GM12878 (cell line): ENCODE measurements around the gene ZNF805. TPM values are rescaled to one million over a fixed set of nuclear protein-coding genes. Genes with fewer than 3 reads are reported as not detected.

ENCODE experiments used
- ATAC-seq: fragments of 200-7000 bp; cut with Tn5 transposase; 3 replicates; pipeline ENCODE4 v1.9.1; 2020; ENCODE audit warnings: mild to moderate bottlenecking, moderate library complexity
- BruUV-seq: library from RNA; stranded (reverse); fragments of 400-500 nt; replicated peaks from 2 replicates; lab custom pipeline; 2021; lab: Mats Ljungman, UMichigan
- CTCF ChIA-PET: fragments of 300-600 bp; sonication (Branson Sonifier 250); formaldehyde crosslinking; extraction: SDS; loops from one replicate; lab custom pipeline; 2021; ENCODE audit warnings: inconsistent platforms; lab: Yijun Ruan, JAX
- POLR2A ChIA-PET: fragments of 350-600 bp; formaldehyde crosslinking; extraction: SDS; loops from one replicate; lab custom pipeline; 2021; ENCODE audit warnings: inconsistent platforms; lab: Charles Lee
- RAD21 ChIA-PET: fragments of 300-600 bp; sonication (Branson Sonifier 250); formaldehyde crosslinking; loops from one replicate; lab custom pipeline; 2023; ENCODE audit warnings: antibody characterized with exemption; ENCODE audit not compliant: unreplicated experiment; lab: Charles Lee
- SMC1A ChIA-PET: fragments of 300-600 bp; sonication (Branson Sonifier 250); formaldehyde crosslinking; loops from one replicate; lab custom pipeline; 2023; ENCODE audit not compliant: unreplicated experiment, uncharacterized antibody; lab: Charles Lee
- DNase-seq: peaks from one replicate; pipeline ENCODE4 v3.0.0-alpha.2; 2011; ENCODE audit warnings: low read depth, low spot score
- FAIRE-seq: peaks from 3 replicates; lab custom pipeline; 2011; peaks lifted over from hg19 to GRCh38; lab: Jason Lieb, UNC
- H2AFZ ChIP-seq: 2 replicates; pipeline ENCODE4 v1.6.0; 2011; ENCODE audit warnings: low read depth, low read length, control low read depth; ENCODE audit not compliant: control insufficient read depth
- H3K27ac ChIP-seq: 2 replicates; pipeline ENCODE4 v1.5.1; 2011; ENCODE audit warnings: control low read depth; ENCODE audit not compliant: control insufficient read depth, insufficient read depth
- H3K27me3 ChIP-seq, 2 experiments: replicated peaks in 1 of 2; 2 replicates each; pipeline versions ENCODE4 v1.6.0 to v1.6.1; 2011; ENCODE audit warnings: low read length in 1 of 2; ENCODE audit not compliant: control insufficient read depth in 2 of 2, insufficient read depth in 2 of 2
- H3K36me3 ChIP-seq, 2 experiments: 2 replicates each; pipeline ENCODE4 v1.5.1; 2011; ENCODE audit warnings: low read length in 1 of 2; ENCODE audit not compliant: control insufficient read depth in 2 of 2, insufficient read depth in 2 of 2
- H3K4me1 ChIP-seq: 2 replicates; pipeline ENCODE4 v1.6.1; 2011; ENCODE audit warnings: mild to moderate bottlenecking, low read length, moderate library complexity, mixed read lengths; ENCODE audit not compliant: control insufficient read depth, insufficient read depth
- H3K4me2 ChIP-seq: 2 replicates; pipeline ENCODE4 v1.6.0; 2011; ENCODE audit warnings: control low read depth; ENCODE audit not compliant: control insufficient read depth, insufficient read depth
- H3K4me3 ChIP-seq: fragments of 200-600 bp; sonication (generic); 2 replicates; pipeline ENCODE4 v1.5.1; 2016
- H3K79me2 ChIP-seq: 2 replicates; pipeline ENCODE4 v1.6.0; 2011; ENCODE audit warnings: low read length; ENCODE audit not compliant: control insufficient read depth, insufficient read depth
- H3K9ac ChIP-seq: 2 replicates; pipeline ENCODE4 v1.8.0; 2011; ENCODE audit warnings: low read length, control low read depth, mixed read lengths; ENCODE audit not compliant: control insufficient read depth, insufficient read depth
- H3K9me3 ChIP-seq: replicated peaks from 3 replicates; pipeline ENCODE4 v1.5.1; 2011; ENCODE audit warnings: mild to moderate bottlenecking, low read length; ENCODE audit not compliant: control insufficient read depth, insufficient read depth
- H4K20me1 ChIP-seq: 2 replicates; pipeline ENCODE4 v1.6.0; 2011; ENCODE audit not compliant: control insufficient read depth, insufficient read depth
- NFXL1 ChIP-seq: fragments of 450-650 bp; IDR thresholded peaks from 2 replicates; pipeline ENCODE4 v1.6.1; 2017; ENCODE audit warnings: antibody characterized with exemption, mild to moderate bottlenecking, borderline replicate concordance
- NFYB ChIP-seq: IDR thresholded peaks from 2 replicates; pipeline ENCODE4 v1.6.1; 2011; ENCODE audit warnings: low read depth, mild to moderate bottlenecking, low read length, improper control_type of control experiment, moderate library complexity; ENCODE audit not compliant: insufficient read depth
- NR2F1 ChIP-seq: fragments of 450-650 bp; conservative IDR thresholded peaks from 2 replicates; pipeline ENCODE4 v1.6.1; 2017; ENCODE audit warnings: mild to moderate bottlenecking
- WRNIP1 ChIP-seq: IDR thresholded peaks from 2 replicates; pipeline ENCODE4 v1.6.1; 2011; ENCODE audit warnings: low read depth, low read length, improper control_type of control experiment, borderline replicate concordance
- ZBED1 ChIP-seq: IDR thresholded peaks from 2 replicates; pipeline ENCODE4 v1.6.1; 2016; ENCODE audit warnings: borderline replicate concordance
- ZBTB40 ChIP-seq: fragments of 450-650 bp; IDR thresholded peaks from 2 replicates; pipeline ENCODE4 v1.6.1; 2016; ENCODE audit warnings: mild to moderate bottlenecking, moderate library complexity, borderline replicate concordance
- ZNF207 ChIP-seq: fragments of 450-650 bp; IDR thresholded peaks from 2 replicates; pipeline ENCODE4 v1.6.1; 2014; ENCODE audit warnings: antibody characterized with exemption, mild to moderate bottlenecking, borderline replicate concordance
- WGBS: methylation state at CpG from one replicate; pipeline ENCODE4 v1.1.6; 2016; ENCODE audit warnings: low lambda C conversion rate; ENCODE audit not compliant: insufficient replicate concordance, insufficient coverage; ENCODE audit errors: missing lambda C conversion rate; 5-methylcytosine and 5-hydroxymethylcytosine counted together
- in situ Hi-C: fragments of 300-500 bp; cut with MboI; formaldehyde crosslinking; loops from 9 replicates; pipeline ENCODE4 v1.14.3; 2018; ENCODE audit warnings: mixed read lengths
- intact Hi-C: fragments of 100-400 bp; cut with micrococcal nuclease; formaldehyde crosslinking; loops from one replicate; pipeline ENCODE4 v1.14.2; 2022; ENCODE audit not compliant: unreplicated experiment
- polyA plus RNA-seq, 11 experiments: library from polyadenylated mRNA; depleted of rRNA in 4 of 11; unstranded in 6 of 11; stranded (reverse) in 5 of 11; fragments of >200 nt; fragmentation: Nextera tagmentation in 4 of 11; fragmentation: Illumina TruSeq in 1 of 11; extraction: Ambion mirVana in 4 of 11; extraction: Trizol in 1 of 11; gene quantifications; 1 replicate in 1 of 11; 2 replicates in 10 of 11; pipeline versions ENCODE4 v1.2.1 to v1.2.3, GENCODE V29; 2011 to 2016; ENCODE audit warnings: inconsistent platforms in 2 of 11, missing spikeins in 2 of 11, low read depth in 1 of 11
- total RNA-seq, 4 experiments: library from RNA; depleted of rRNA in 3 of 4; stranded (reverse); fragments of >200 nt in 3 of 4; fragmentation: Illumina TruSeq in 1 of 4; extraction: Trizol in 1 of 4; gene quantifications; 2 replicates each; pipeline versions ENCODE4 v1.2.1 to v1.2.3, GENCODE V29; 2013 to 2021
- TF ChIP-seq, protein P1 (sequence below): IDR thresholded peaks from 2 replicates; pipeline ENCODE4 v1.6.1; 2011; ENCODE audit warnings: borderline replicate concordance, low read depth, mild to moderate bottlenecking, moderate library complexity, mixed read lengths, low read length; ENCODE audit not compliant: insufficient read depth; ENCODE audit errors: extremely low read length
- TF ChIP-seq, protein P2 (sequence below): fragments of 450-650 bp; IDR thresholded peaks from 2 replicates; pipeline ENCODE4 v1.6.1; 2016; ENCODE audit warnings: mild to moderate bottlenecking

ZNF805 gene
- total and polyA plus RNA-seq, 10 of the 15 experiments (the other 5 are each of a cell fraction or from before 2014, with no cell fraction given): 0.31 to 8.9 (median 2.3) TPM

DNA sequence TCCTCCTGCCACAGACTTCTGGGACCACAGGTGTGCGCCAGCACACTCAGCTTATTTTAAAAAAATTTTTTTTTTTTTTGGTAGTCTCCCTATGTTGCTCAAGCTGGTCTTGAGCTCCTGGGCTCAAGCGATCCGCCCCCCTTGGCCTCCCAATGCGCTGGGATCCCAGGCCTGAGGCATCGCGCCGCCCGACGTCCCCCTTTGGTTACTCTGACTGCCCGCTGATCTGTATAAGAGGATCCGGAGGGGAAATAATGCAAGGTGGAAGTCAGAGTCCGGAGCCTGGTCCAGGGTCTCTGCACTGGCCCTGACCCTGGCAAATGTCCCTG lies 486 bp upstream of the ZNF805 start:
- H3K27me3 ChIP-seq: no peaks in the 10 kb centered on the region
- FAIRE-seq (no peak), ATAC-seq (peak; percentile 12), DNase-seq (no peak)
- peaks cover 28% of the 10 kb centered on the region for H3K79me2 ChIP-seq
- WGBS: 33% methylated on average over 12 of the region's 12 CpGs
- TF ChIP-seq, protein P1, sequence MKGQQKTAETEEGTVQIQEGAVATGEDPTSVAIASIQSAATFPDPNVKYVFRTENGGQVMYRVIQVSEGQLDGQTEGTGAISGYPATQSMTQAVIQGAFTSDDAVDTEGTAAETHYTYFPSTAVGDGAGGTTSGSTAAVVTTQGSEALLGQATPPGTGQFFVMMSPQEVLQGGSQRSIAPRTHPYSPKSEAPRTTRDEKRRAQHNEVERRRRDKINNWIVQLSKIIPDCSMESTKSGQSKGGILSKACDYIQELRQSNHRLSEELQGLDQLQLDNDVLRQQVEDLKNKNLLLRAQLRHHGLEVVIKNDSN: no peak
- TF ChIP-seq, protein P2, sequence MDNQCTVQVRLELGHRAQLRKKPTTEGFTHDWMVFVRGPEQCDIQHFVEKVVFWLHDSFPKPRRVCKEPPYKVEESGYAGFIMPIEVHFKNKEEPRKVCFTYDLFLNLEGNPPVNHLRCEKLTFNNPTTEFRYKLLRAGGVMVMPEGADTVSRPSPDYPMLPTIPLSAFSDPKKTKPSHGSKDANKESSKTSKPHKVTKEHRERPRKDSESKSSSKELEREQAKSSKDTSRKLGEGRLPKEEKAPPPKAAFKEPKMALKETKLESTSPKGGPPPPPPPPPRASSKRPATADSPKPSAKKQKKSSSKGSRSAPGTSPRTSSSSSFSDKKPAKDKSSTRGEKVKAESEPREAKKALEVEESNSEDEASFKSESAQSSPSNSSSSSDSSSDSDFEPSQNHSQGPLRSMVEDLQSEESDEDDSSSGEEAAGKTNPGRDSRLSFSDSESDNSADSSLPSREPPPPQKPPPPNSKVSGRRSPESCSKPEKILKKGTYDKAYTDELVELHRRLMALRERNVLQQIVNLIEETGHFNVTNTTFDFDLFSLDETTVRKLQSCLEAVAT: peak; percentile 95
- in situ Hi-C loops: no loop called here
- peaks cover under 1 to 2% of the 10 kb centered on the region in 2 experiments; a peak in 3 of 4 replicates for H3K36me3 ChIP-seq
- CTCF ChIA-PET: no interaction called here
- peak overlapping the region; percentile 98 for H3K4me2 ChIP-seq
- POLR2A ChIA-PET: no interaction called here
- H3K9ac ChIP-seq: peak overlapping the region; percentile 81
- H4K20me1 ChIP-seq: no peaks in the 10 kb centered on the region
- no TSS peak for BruUV-seq
- intact Hi-C loops: loop anchor here (1.0 kb wide), 2 partner anchors 40 to 80 kb away; partner anchors contain the start of genes ZNF460 and ZNF543
- H3K4me3 ChIP-seq: peak overlapping the region; percentile 83
- H3K4me1 ChIP-seq: peaks cover 9% of the 10 kb centered on the region
- SMC1A ChIA-PET: no interaction called here
- H3K27ac ChIP-seq: peak overlapping the region; percentile 73
- H2AFZ ChIP-seq: peak overlapping the region; percentile 95
- RAD21 ChIA-PET: no interaction called here
- H3K9me3 ChIP-seq: no peaks in the 10 kb centered on the region

DNA sequence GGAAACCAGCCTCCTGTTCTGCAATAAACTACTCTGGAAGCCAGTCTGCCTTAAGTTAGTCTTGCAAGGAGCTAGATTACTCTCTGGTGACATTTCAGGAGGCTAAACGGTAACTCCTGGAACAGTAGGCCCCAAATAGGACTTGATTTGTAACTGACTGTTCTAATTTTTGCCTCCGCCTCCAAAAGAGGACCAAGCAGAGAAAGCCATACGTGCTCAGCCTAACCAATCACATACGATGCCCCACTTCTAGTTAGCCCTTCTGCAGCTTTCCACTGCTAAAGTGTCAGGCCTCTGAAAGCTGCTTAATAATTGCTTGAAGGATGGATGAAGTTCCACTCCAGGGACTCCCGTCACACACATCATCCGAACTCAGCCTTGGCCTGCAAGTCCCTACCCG lies 744 bp downstream of the ZNF805 start:
- no peak for TF ChIP-seq WRNIP1
- TF ChIP-seq NR2F1: no peak
- no peak for TF ChIP-seq ZBED1
- no peak for TF ChIP-seq NFXL1
- no peak for TF ChIP-seq ZBTB40
- TF ChIP-seq ZNF207: no peak
- 0 out of 2 replicates have a peak, but pooled peaks have one; percentile 24 for TF ChIP-seq NFYB
- DNase-seq: no peak
- Histone ChIP-seq H2AFZ (peak overlapping the region; percentile 95), H4K20me1 (no peaks in the 10 kb centered on the region), H3K27ac (peak overlapping the region; percentile 73), H3K9ac (peak overlapping the region; percentile 81), H3K9me3 (no peaks in the 10 kb centered on the region), H3K4me1 (peaks cover 9% of the 10 kb centered on the region), H3K4me2 (peak overlapping the region; percentile 23), H3K4me3 (peak overlapping the region; percentile 83), H3K27me3 (no peaks in the 10 kb centered on the region), H3K79me2 (peaks cover 28% of the 10 kb centered on the region), H3K36me3 (peaks cover 2% of the 10 kb centered on the region in 2 experiments; a peak in 3 of 4 replicates)
- POLR2A ChIA-PET: interaction anchor here (0.6 kb wide), 1 partner anchor 75 kb away, joined by 5 read pairs; no protein-coding TSS in a partner anchor
- intact Hi-C loops (no loop called here), in situ Hi-C loops (no loop called here)
- FAIRE-seq: peak; percentile 70
- CTCF ChIA-PET: no interaction called here
- SMC1A ChIA-PET: no interaction called here
- no TSS peak for BruUV-seq
- RAD21 ChIA-PET: no interaction called here
- ATAC-seq: peak; percentile 8; the same call in 2 of the 3 replicates
- WGBS: 5% methylated on average over 7 of the region's 7 CpGs
